ENCODE results near the gene TJP2.

DNA sequence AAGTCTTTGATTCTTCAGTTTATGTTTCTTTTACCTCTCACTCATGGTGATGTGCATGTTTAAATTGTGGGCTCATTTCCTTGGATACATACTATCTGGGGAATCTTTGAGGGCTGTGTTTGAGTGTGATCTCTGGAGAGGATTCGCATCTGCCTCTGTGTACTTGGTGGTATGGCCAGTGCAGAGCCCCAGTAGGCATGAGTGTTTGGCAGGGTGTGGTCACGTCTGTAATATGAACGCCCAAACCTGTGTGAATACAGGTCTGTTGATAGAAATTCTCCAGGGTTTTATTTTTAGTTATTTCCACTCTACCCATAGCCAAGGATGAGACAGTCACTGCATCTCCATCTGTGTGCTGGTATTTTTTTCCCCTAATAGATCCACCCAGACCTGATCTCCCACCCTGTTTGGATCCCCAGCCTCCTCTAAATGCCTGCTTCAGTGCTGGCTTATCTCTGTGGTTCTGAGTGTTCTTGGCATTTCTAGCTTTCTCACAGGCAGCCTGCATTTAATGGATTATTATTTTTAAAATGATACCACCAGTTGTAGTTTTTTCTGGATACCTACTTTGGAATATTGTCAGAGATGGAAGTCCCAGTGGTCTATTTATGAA, 37.5 kb downstream of the TJP2 start:
- TF ChIP-seq, protein P1, sequence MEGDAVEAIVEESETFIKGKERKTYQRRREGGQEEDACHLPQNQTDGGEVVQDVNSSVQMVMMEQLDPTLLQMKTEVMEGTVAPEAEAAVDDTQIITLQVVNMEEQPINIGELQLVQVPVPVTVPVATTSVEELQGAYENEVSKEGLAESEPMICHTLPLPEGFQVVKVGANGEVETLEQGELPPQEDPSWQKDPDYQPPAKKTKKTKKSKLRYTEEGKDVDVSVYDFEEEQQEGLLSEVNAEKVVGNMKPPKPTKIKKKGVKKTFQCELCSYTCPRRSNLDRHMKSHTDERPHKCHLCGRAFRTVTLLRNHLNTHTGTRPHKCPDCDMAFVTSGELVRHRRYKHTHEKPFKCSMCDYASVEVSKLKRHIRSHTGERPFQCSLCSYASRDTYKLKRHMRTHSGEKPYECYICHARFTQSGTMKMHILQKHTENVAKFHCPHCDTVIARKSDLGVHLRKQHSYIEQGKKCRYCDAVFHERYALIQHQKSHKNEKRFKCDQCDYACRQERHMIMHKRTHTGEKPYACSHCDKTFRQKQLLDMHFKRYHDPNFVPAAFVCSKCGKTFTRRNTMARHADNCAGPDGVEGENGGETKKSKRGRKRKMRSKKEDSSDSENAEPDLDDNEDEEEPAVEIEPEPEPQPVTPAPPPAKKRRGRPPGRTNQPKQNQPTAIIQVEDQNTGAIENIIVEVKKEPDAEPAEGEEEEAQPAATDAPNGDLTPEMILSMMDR (IDR thresholded peaks at IDR 0.05; ENCODE audit: poor library complexity, severe bottlenecking): no peak
- TF ChIP-seq POLR2AphosphoS5 (IDR thresholded peaks at IDR 0.05): no peak
- no peak for TF ChIP-seq EZH2 (IDR thresholded peaks at IDR 0.05; ENCODE audit: borderline replicate concordance, insufficient read depth, low read length, poor library complexity, severe bottlenecking)
- no peak for TF ChIP-seq EP300 (conservative IDR thresholded peaks at IDR 0.05; ENCODE audit: poor library complexity, severe bottlenecking)
- TF ChIP-seq, protein P2, sequence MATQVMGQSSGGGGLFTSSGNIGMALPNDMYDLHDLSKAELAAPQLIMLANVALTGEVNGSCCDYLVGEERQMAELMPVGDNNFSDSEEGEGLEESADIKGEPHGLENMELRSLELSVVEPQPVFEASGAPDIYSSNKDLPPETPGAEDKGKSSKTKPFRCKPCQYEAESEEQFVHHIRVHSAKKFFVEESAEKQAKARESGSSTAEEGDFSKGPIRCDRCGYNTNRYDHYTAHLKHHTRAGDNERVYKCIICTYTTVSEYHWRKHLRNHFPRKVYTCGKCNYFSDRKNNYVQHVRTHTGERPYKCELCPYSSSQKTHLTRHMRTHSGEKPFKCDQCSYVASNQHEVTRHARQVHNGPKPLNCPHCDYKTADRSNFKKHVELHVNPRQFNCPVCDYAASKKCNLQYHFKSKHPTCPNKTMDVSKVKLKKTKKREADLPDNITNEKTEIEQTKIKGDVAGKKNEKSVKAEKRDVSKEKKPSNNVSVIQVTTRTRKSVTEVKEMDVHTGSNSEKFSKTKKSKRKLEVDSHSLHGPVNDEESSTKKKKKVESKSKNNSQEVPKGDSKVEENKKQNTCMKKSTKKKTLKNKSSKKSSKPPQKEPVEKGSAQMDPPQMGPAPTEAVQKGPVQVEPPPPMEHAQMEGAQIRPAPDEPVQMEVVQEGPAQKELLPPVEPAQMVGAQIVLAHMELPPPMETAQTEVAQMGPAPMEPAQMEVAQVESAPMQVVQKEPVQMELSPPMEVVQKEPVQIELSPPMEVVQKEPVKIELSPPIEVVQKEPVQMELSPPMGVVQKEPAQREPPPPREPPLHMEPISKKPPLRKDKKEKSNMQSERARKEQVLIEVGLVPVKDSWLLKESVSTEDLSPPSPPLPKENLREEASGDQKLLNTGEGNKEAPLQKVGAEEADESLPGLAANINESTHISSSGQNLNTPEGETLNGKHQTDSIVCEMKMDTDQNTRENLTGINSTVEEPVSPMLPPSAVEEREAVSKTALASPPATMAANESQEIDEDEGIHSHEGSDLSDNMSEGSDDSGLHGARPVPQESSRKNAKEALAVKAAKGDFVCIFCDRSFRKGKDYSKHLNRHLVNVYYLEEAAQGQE (IDR thresholded peaks at IDR 0.05; ENCODE audit: borderline replicate concordance): no peak
- no peak for TF ChIP-seq SMC3 (conservative IDR thresholded peaks at IDR 0.05; ENCODE audit: poor library complexity)
- TF ChIP-seq TAF1 (IDR thresholded peaks at IDR 0.05; ENCODE audit: low read depth): no peak
- no peak for TF ChIP-seq RAD21 (conservative IDR thresholded peaks at IDR 0.05)

Data from neural cell (in vitro differentiated cells).